ENCODE results near the gene GRM1.
"Not testable (repeated sequence)": the region's sequence is repeated elsewhere in the genome, so short reads cannot be mapped to it uniquely, and the experiment has no call there.

Gene GRM1

GRCh38 chr6:146194434-146194833 lies 165.6 kb downstream of the GRM1 start:
- no peak for DNase-seq (ENCODE audit: low spot score)

GRCh38 chr6:146200176-146200575 lies 171.3 kb downstream of the GRM1 start:
- no peak for DNase-seq (ENCODE audit: low spot score)

- DNase-seq (ENCODE audit: low spot score): no peak
Measured at GRCh38 chr6:146202570-146202969, 173.7 kb downstream of the GRM1 start.

GRCh38 chr6:146209942-146210341 lies 181.1 kb downstream of the GRM1 start:
- DNase-seq (ENCODE audit: low spot score): no peak

GRCh38 chr6:146210406-146211083 lies 181.7 kb downstream of the GRM1 start:
- no peak for DNase-seq (ENCODE audit: low spot score)

GRCh38 chr6:146211646-146212045 lies 182.8 kb downstream of the GRM1 start:
- DNase-seq (ENCODE audit: low spot score): no peak

- no peak for DNase-seq (ENCODE audit: low spot score)
Measured at GRCh38 chr6:146212781-146213180, 183.9 kb downstream of the GRM1 start.

- no peak for DNase-seq (ENCODE audit: low spot score)
Measured at GRCh38 chr6:146219101-146219500, 190.2 kb downstream of the GRM1 start.

- DNase-seq (ENCODE audit: low spot score): no peak
Measured at GRCh38 chr6:146224449-146224848, 195.6 kb downstream of the GRM1 start.

- no peak for DNase-seq (ENCODE audit: low spot score)
Measured at GRCh38 chr6:146224988-146225387, 196.1 kb downstream of the GRM1 start.

- no peak for DNase-seq (ENCODE audit: low spot score)
Measured at GRCh38 chr6:146240322-146240721, 211.5 kb downstream of the GRM1 start.

GRCh38 chr6:146240807-146241206 lies 211.9 kb downstream of the GRM1 start:
- no peak for DNase-seq (ENCODE audit: low spot score)

GRCh38 chr6:146243646-146244045 lies 214.8 kb downstream of the GRM1 start:
- not testable (repeated sequence) for DNase-seq (ENCODE audit: low spot score)

- no peak for DNase-seq (ENCODE audit: low spot score)
Measured at GRCh38 chr6:146244630-146245143, 215.8 kb downstream of the GRM1 start.

GRCh38 chr6:146246028-146246427 lies 217.2 kb downstream of the GRM1 start:
- DNase-seq (ENCODE audit: low spot score): no peak

- DNase-seq (ENCODE audit: low spot score): no peak
Measured at GRCh38 chr6:146253691-146254090, 224.8 kb downstream of the GRM1 start.

- no peak for DNase-seq (ENCODE audit: low spot score)
Measured at GRCh38 chr6:146258206-146258605, 229.3 kb downstream of the GRM1 start.

GRCh38 chr6:146260886-146261285 lies 232.0 kb downstream of the GRM1 start:
- DNase-seq (ENCODE audit: low spot score): no peak

GRCh38 chr6:146265056-146265455 lies 236.2 kb downstream of the GRM1 start:
- DNase-seq (ENCODE audit: low spot score): no peak

- no peak for DNase-seq (ENCODE audit: low spot score)
Measured at GRCh38 chr6:146267447-146267846, 238.6 kb downstream of the GRM1 start.

- DNase-seq (ENCODE audit: low spot score): no peak
Measured at GRCh38 chr6:146267946-146268345, 239.1 kb downstream of the GRM1 start.

GRCh38 chr6:146269482-146269881 lies 240.6 kb downstream of the GRM1 start:
- DNase-seq (ENCODE audit: low spot score): no peak

GRCh38 chr6:146271163-146271562 lies 242.3 kb downstream of the GRM1 start:
- not testable (repeated sequence) for DNase-seq (ENCODE audit: low spot score)

- no peak for DNase-seq (ENCODE audit: low spot score)
Measured at GRCh38 chr6:146273490-146273889, 244.6 kb downstream of the GRM1 start.
